Astrocyte (in vitro differentiated cells and primary cell): ENCODE data around the gene GPS2. TPM values are rescaled to one million over a fixed set of nuclear protein-coding genes. Genes with fewer than 3 reads are reported as not detected.

Experiments
- DNase-seq: peaks from one replicate; pipeline ENCODE4 v3.0.0-alpha.2; 2010; ENCODE audit warnings: low read depth
- FAIRE-seq: peaks from 2 replicates; lab custom pipeline; 2011; peaks lifted over from hg19 to GRCh38; lab: Jason Lieb, UNC
- H2AFZ ChIP-seq: 2 replicates; pipeline ENCODE4 v1.6.0; 2012; ENCODE audit warnings: low read depth, low read length, inconsistent platforms
- H3K27ac ChIP-seq: 2 replicates; pipeline ENCODE4 v1.5.1; 2011; ENCODE audit warnings: low read depth, low read length, inconsistent platforms
- H3K27me3 ChIP-seq: 2 replicates; pipeline ENCODE4 v1.6.0; 2011; ENCODE audit warnings: low read length, inconsistent platforms; ENCODE audit not compliant: insufficient read depth
- H3K36me3 ChIP-seq: 2 replicates; pipeline ENCODE4 v1.5.1; 2011; ENCODE audit warnings: low read length, inconsistent platforms; ENCODE audit not compliant: insufficient read depth
- H3K4me1 ChIP-seq: 2 replicates; pipeline ENCODE4 v1.5.1; 2011; ENCODE audit warnings: low read length, inconsistent platforms; ENCODE audit not compliant: insufficient read depth
- H3K4me2 ChIP-seq: 2 replicates; pipeline ENCODE4 v1.6.0; 2012; ENCODE audit warnings: low read length, inconsistent platforms
- H3K4me3 ChIP-seq: 2 replicates; pipeline ENCODE4 v1.5.1; 2011; ENCODE audit warnings: low read depth, mild to moderate bottlenecking, low read length, inconsistent platforms; ENCODE audit not compliant: insufficient read depth
- H3K79me2 ChIP-seq: 2 replicates; pipeline ENCODE4 v1.6.0; 2012; ENCODE audit warnings: mild to moderate bottlenecking, low read length, inconsistent platforms; ENCODE audit not compliant: insufficient read depth
- H3K9ac ChIP-seq: 2 replicates; pipeline ENCODE4 v1.6.0; 2012; ENCODE audit warnings: mild to moderate bottlenecking, low read length, inconsistent platforms
- H3K9me3 ChIP-seq: 2 replicates; pipeline ENCODE4 v1.5.1; 2012; ENCODE audit warnings: low read depth, mild to moderate bottlenecking, low read length, inconsistent platforms; ENCODE audit not compliant: insufficient read depth
- H4K20me1 ChIP-seq: 2 replicates; pipeline ENCODE4 v1.6.0; 2012; ENCODE audit warnings: low read length, inconsistent platforms; ENCODE audit not compliant: insufficient read depth
- H3K27ac Mint-ChIP-seq: one replicate; pipeline ENCODE4 v1.8.0; 2021; ENCODE audit warnings: mild to moderate bottlenecking, mixed read lengths; ENCODE audit not compliant: unreplicated experiment
- H3K27me3 Mint-ChIP-seq: one replicate; pipeline ENCODE4 v1.8.0; 2021; ENCODE audit warnings: low read depth, mixed read lengths; ENCODE audit not compliant: unreplicated experiment
- H3K36me3 Mint-ChIP-seq: one replicate; pipeline ENCODE4 v1.8.0; 2021; ENCODE audit warnings: low read depth, mixed read lengths; ENCODE audit not compliant: unreplicated experiment
- H3K4me1 Mint-ChIP-seq: one replicate; pipeline ENCODE4 v1.8.0; 2021; ENCODE audit warnings: low read depth, mixed read lengths; ENCODE audit not compliant: unreplicated experiment
- H3K4me3 Mint-ChIP-seq: one replicate; pipeline ENCODE4 v1.8.0; 2021; ENCODE audit warnings: mild to moderate bottlenecking, moderate library complexity, mixed read lengths; ENCODE audit not compliant: unreplicated experiment
- H3K9me3 Mint-ChIP-seq: one replicate; pipeline ENCODE4 v1.8.0; 2021; ENCODE audit warnings: mild to moderate bottlenecking, mixed read lengths; ENCODE audit not compliant: unreplicated experiment
- EZH2 ChIP-seq: IDR thresholded peaks from 2 replicates; pipeline ENCODE4 v1.6.1; 2012; ENCODE audit warnings: mild to moderate bottlenecking, low read length, inconsistent platforms; ENCODE audit not compliant: insufficient read depth
- total RNA-seq: library from RNA; stranded (reverse); gene quantifications from 2 replicates; pipeline ENCODE4 v1.2.1, GENCODE V29; 2021
- TF ChIP-seq, protein P1 (sequence below): IDR thresholded peaks from 2 replicates; pipeline ENCODE4 v1.5.1; 2011; ENCODE audit warnings: low read depth, mild to moderate bottlenecking, inconsistent platforms, low read length, moderate library complexity; ENCODE audit not compliant: insufficient read depth

The GPS2 gene
- total RNA-seq, 1 donor from 2014 or later: 49.8 TPM

DNA sequence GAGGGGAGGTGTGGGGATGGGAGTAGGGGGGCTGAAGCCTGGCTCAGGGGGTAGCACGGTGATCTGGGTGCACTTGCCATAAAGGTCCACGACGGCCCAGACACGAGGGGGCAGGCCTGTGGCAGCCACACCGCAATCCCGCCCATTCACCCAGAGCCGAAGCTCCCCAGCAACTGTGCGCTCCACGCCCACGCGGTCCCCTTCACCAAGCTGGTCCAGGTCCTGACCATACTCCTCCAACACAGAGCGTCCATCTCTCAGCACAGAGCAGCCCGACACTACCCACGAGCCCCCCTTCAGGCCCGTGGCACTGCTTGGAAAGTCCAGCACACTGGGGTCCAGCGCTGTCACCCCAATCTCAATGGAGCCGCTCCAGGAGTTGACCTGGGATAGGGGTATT lies 12.3 kb upstream of the GPS2 start:
- TF ChIP-seq EZH2: no peak
- TF ChIP-seq, protein P1, sequence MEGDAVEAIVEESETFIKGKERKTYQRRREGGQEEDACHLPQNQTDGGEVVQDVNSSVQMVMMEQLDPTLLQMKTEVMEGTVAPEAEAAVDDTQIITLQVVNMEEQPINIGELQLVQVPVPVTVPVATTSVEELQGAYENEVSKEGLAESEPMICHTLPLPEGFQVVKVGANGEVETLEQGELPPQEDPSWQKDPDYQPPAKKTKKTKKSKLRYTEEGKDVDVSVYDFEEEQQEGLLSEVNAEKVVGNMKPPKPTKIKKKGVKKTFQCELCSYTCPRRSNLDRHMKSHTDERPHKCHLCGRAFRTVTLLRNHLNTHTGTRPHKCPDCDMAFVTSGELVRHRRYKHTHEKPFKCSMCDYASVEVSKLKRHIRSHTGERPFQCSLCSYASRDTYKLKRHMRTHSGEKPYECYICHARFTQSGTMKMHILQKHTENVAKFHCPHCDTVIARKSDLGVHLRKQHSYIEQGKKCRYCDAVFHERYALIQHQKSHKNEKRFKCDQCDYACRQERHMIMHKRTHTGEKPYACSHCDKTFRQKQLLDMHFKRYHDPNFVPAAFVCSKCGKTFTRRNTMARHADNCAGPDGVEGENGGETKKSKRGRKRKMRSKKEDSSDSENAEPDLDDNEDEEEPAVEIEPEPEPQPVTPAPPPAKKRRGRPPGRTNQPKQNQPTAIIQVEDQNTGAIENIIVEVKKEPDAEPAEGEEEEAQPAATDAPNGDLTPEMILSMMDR: no peak
- H3K27me3 Mint-ChIP-seq: no peaks in the 10 kb centered on the region
- H3K4me3 Mint-ChIP-seq: no peak overlapping the region
- Histone ChIP-seq H3K9me3 (no peaks in the 10 kb centered on the region), H4K20me1 (peaks cover 11% of the 10 kb centered on the region), H3K4me2 (peak overlapping the region; percentile 98), H3K79me2 (peaks cover 29% of the 10 kb centered on the region), H3K36me3 (peaks cover 10% of the 10 kb centered on the region), H3K9ac (no peak overlapping the region), H3K4me3 (no peak overlapping the region), H2AFZ (no peak overlapping the region), H3K27ac (no peak overlapping the region), H3K4me1 (peaks cover 8% of the 10 kb centered on the region), H3K27me3 (no peaks in the 10 kb centered on the region)
- H3K4me1 Mint-ChIP-seq: peaks cover 10% of the 10 kb centered on the region
- H3K36me3 Mint-ChIP-seq: peaks cover 10% of the 10 kb centered on the region
- DNase-seq (no peak), FAIRE-seq (no peak)
- no peak overlapping the region for H3K27ac Mint-ChIP-seq
- no peaks in the 10 kb centered on the region for H3K9me3 Mint-ChIP-seq

DNA sequence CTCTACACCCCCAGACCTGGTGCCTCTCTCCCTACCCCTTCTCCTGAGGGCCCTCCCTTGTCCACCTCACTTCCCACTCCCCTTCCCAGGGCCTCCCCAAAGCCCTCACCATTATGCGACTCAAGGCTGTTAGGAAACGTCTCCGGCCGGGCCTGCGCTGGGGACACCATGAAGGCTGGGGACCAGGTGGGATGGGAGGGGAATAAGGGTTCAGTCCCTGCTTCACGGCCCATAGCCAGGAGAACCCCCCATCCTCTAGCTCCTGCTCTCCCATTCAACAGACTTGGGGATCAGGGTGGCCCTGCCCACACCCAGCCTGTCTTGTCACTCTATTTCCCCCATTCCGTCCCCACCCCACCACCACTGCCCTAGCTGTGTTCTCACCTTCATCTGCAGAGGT lies 11.9 kb upstream of the GPS2 start:
- Histone ChIP-seq H3K4me2 (no peak overlapping the region), H4K20me1 (peaks cover 11% of the 10 kb centered on the region), H3K27ac (no peak overlapping the region), H3K4me3 (no peak overlapping the region), H3K4me1 (peaks cover 8% of the 10 kb centered on the region), H3K36me3 (peaks cover 12% of the 10 kb centered on the region), H3K9ac (no peak overlapping the region), H3K79me2 (peaks cover 29% of the 10 kb centered on the region), H2AFZ (no peak overlapping the region), H3K9me3 (no peaks in the 10 kb centered on the region), H3K27me3 (no peaks in the 10 kb centered on the region)
- FAIRE-seq (no peak), DNase-seq (no peak)
- Mint-ChIP-seq H3K9me3 (no peaks in the 10 kb centered on the region), H3K4me3 (peak overlapping the region; percentile 12), H3K4me1 (peaks cover 10% of the 10 kb centered on the region), H3K36me3 (peaks cover 10% of the 10 kb centered on the region), H3K27me3 (no peaks in the 10 kb centered on the region), H3K27ac (no peak overlapping the region)
- no peak for TF ChIP-seq EZH2
- TF ChIP-seq, protein P1: no peak

DNA sequence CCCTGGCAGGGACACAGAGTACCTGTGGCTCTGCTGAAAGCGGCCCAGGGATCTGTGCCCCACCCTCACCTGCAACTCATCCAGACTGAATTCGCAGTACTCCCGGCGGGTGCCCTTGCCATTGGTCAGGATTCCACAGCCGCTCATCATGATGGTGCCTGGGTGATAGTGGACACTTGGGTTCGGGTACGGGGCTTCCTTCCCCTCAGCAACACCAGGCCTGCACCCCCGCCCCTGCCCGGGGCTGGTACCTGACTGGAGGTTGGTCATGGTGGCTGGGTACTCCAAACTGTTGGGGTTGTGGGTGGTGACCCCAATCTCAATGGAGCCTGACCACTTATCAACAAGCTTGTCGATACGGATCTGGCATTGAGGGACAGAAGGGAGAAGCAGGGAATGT lies 11.0 kb upstream of the GPS2 start:
- Histone ChIP-seq H3K4me1 (peaks cover 8% of the 10 kb centered on the region), H3K9me3 (no peaks in the 10 kb centered on the region), H3K36me3 (peaks cover 12% of the 10 kb centered on the region), H3K27me3 (no peaks in the 10 kb centered on the region), H3K4me2 (no peak overlapping the region), H3K27ac (no peak overlapping the region), H3K79me2 (peaks cover 29% of the 10 kb centered on the region), H2AFZ (no peak overlapping the region), H3K4me3 (no peak overlapping the region), H4K20me1 (peaks cover 11% of the 10 kb centered on the region), H3K9ac (no peak overlapping the region)
- peaks cover 13% of the 10 kb centered on the region for H3K36me3 Mint-ChIP-seq
- H3K4me1 Mint-ChIP-seq: peaks cover 10% of the 10 kb centered on the region
- FAIRE-seq: no peak
- no peaks in the 10 kb centered on the region for H3K9me3 Mint-ChIP-seq
- TF ChIP-seq, protein P1: no peak
- TF ChIP-seq EZH2: no peak
- no peak overlapping the region for H3K27ac Mint-ChIP-seq
- H3K4me3 Mint-ChIP-seq: no peak overlapping the region
- no peaks in the 10 kb centered on the region for H3K27me3 Mint-ChIP-seq
- no peak for DNase-seq
